ENCODE data around the gene VMP1.

VMP1 gene

GRCh38 chr17:59707149-59707970 lies at the start of gene VMP1, which contains the start of gene PTRH2 (continued):
- TF ChIP-seq ZBTB7A (tag by site-specific recombination; IDR thresholded peaks at IDR 0.05; ENCODE audit: low read depth) = no peak

- peaks cover 91 to 97% of the 10 kb centered on the region in 2 experiments for H3K36me3 ChIP-seq (ENCODE audit: control insufficient read depth in 2 of 2, insufficient read depth in 1 of 2, low read length in 2 of 2)
- no peaks in the 10 kb centered on the region for H3K4me1 ChIP-seq (ENCODE audit: control insufficient read depth, insufficient read depth, low read length)
- ChIA-PET POLR2A (no interaction called here), CTCF (no interaction called here)
- H3K4me3 ChIP-seq (ENCODE audit: low read depth, low read length) = no peak overlapping the region
- no peaks in the 10 kb centered on the region for H3K9me3 ChIP-seq (ENCODE audit: control insufficient read depth, insufficient read depth, low read depth, low read length)
- H3K27ac ChIP-seq (ENCODE audit: extremely low read depth, low read depth, low read length) = no peak overlapping the region
- TF ChIP-seq ZFP41 (tag by site-specific recombination; IDR thresholded peaks at IDR 0.05; ENCODE audit: borderline replicate concordance) = no peak
- TF ChIP-seq ZNF664 (tag by site-specific recombination; IDR thresholded peaks at IDR 0.05) = no peak
- no peak for TF ChIP-seq ZNF280C (tag by site-specific recombination; IDR thresholded peaks at IDR 0.05)
- TF ChIP-seq ZNF529 (tag by site-specific recombination; IDR thresholded peaks at IDR 0.05; ENCODE audit: insufficient replicate concordance) = no peak
- TF ChIP-seq BCL11A (tag by site-specific recombination; IDR thresholded peaks at IDR 0.05; ENCODE audit: low read depth) = 0 out of 2 replicates have a peak, but pooled peaks have one; percentile 30
- no peak for TF ChIP-seq ZNF777 (tag by site-specific recombination; IDR thresholded peaks at IDR 0.05; ENCODE audit: borderline replicate concordance)
- no peak for TF ChIP-seq ZBTB11 (tag by site-specific recombination; conservative IDR thresholded peaks at IDR 0.05; ENCODE audit: low read depth)
- no peak for TF ChIP-seq ZNF776 (tag by site-specific recombination; IDR thresholded peaks at IDR 0.05; ENCODE audit: borderline replicate concordance)
- no peak for TF ChIP-seq ZNF157 (tag by site-specific recombination; IDR thresholded peaks at IDR 0.05)
- peak; percentile 63 for TF ChIP-seq ZXDB (tag by site-specific recombination; IDR thresholded peaks at IDR 0.05)
- TF ChIP-seq ZNF26 (tag by site-specific recombination; IDR thresholded peaks at IDR 0.05) = no peak
- no peak for TF ChIP-seq ZNF426 (tag by site-specific recombination; IDR thresholded peaks at IDR 0.05)
- no peak for TF ChIP-seq BCL11B (tag by site-specific recombination; IDR thresholded peaks at IDR 0.05; ENCODE audit: low read depth)
- TF ChIP-seq ZBTB26 (tag by site-specific recombination; optimal IDR thresholded peaks at IDR 0.05) = no peak
- TF ChIP-seq ZNF677 (tag by site-specific recombination; IDR thresholded peaks at IDR 0.05) = no peak
- no peak for TF ChIP-seq ZNF416 (tag by site-specific recombination; IDR thresholded peaks at IDR 0.05)
- TF ChIP-seq ZNF423 (tag by site-specific recombination; IDR thresholded peaks at IDR 0.05) = no peak
- no peak for TF ChIP-seq ZNF121 (tag by site-specific recombination; IDR thresholded peaks at IDR 0.05)
- peak; percentile 34; the same call in 1 of the 2 replicates for TF ChIP-seq ZBTB17 (tag by site-specific recombination; IDR thresholded peaks at IDR 0.05)
- peak; percentile 64; the same call in 1 of the 2 replicates for TF ChIP-seq ZNF580 (tag by site-specific recombination; IDR thresholded peaks at IDR 0.05)
- TF ChIP-seq MZF1 (tag by site-specific recombination; IDR thresholded peaks at IDR 0.05; ENCODE audit: borderline replicate concordance) = no peak
- TF ChIP-seq ZNF48 (tag by site-specific recombination; IDR thresholded peaks at IDR 0.05) = no peak
- TF ChIP-seq ZIC2 (tag by site-specific recombination; IDR thresholded peaks at IDR 0.05) = no peak
- TF ChIP-seq YY2 (tag by site-specific recombination; IDR thresholded peaks at IDR 0.05) = no peak
Observed at GRCh38 chr17:59666235-59666634, 41.2 kb upstream of the VMP1 start.
